ENCODE measurements around the gene ITIH3.

Gene ITIH3

DNA sequence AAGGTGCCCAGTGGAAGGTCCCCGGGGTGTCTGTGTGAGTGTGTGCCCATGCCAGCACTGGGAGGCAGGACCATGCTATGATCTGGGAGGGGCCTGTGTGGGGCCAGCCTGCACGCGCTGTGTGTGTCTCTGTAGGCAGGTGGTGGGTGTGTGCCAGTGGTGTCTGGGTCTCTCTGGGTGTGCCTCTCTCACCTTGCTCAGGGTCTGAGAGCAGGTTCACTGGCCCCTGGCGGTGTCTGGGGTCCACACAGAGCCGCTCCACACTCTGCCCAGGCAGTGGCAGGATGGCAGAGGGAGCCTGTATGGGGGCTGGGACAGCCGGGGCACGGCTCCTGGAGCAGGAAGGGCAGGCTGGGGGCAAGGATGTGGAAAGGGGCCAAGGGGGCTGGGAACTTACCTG is 23.3 kb downstream of the ITIH3 start:
- no peaks in the 10 kb centered on the region for H3K9me3 ChIP-seq (ENCODE audit: control insufficient read depth, insufficient read depth, low read length)
- H3K36me3 ChIP-seq (ENCODE audit: control insufficient read depth, low read length) = no peaks in the 10 kb centered on the region
- no peaks in the 10 kb centered on the region; the same call in 1 of the 2 replicates for H4K20me1 ChIP-seq (ENCODE audit: control insufficient read depth, insufficient read depth, low read depth, low read length)
- no peaks in the 10 kb centered on the region for H3F3A ChIP-seq (ENCODE audit: control insufficient read depth, insufficient read depth)
- no peak overlapping the region for H3K4me2 ChIP-seq (ENCODE audit: low read length)
- no peak overlapping the region for H3K4me3 ChIP-seq (ENCODE audit: low read length)
- H3K9me2 ChIP-seq (replicated peaks; ENCODE audit: control insufficient read depth, low read length) = no peaks in the 10 kb centered on the region
- no peak for TF ChIP-seq EZH2phosphoT487 (IDR thresholded peaks at IDR 0.05; ENCODE audit: borderline replicate concordance, low read length)
- TF ChIP-seq, protein P1, sequence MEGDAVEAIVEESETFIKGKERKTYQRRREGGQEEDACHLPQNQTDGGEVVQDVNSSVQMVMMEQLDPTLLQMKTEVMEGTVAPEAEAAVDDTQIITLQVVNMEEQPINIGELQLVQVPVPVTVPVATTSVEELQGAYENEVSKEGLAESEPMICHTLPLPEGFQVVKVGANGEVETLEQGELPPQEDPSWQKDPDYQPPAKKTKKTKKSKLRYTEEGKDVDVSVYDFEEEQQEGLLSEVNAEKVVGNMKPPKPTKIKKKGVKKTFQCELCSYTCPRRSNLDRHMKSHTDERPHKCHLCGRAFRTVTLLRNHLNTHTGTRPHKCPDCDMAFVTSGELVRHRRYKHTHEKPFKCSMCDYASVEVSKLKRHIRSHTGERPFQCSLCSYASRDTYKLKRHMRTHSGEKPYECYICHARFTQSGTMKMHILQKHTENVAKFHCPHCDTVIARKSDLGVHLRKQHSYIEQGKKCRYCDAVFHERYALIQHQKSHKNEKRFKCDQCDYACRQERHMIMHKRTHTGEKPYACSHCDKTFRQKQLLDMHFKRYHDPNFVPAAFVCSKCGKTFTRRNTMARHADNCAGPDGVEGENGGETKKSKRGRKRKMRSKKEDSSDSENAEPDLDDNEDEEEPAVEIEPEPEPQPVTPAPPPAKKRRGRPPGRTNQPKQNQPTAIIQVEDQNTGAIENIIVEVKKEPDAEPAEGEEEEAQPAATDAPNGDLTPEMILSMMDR (IDR thresholded peaks at IDR 0.05; ENCODE audit: low read depth, low read length, poor library complexity, severe bottlenecking) = no peak
- no peak overlapping the region for H3K27ac ChIP-seq (ENCODE audit: low read depth, low read length)
- no peaks in the 10 kb centered on the region for H3K79me2 ChIP-seq (ENCODE audit: control insufficient read depth, low read length)
- H3K27me3 ChIP-seq (ENCODE audit: control insufficient read depth, low read length) = no peaks in the 10 kb centered on the region
- H3K4me1 ChIP-seq (ENCODE audit: control insufficient read depth, low read length) = no peaks in the 10 kb centered on the region

DNA sequence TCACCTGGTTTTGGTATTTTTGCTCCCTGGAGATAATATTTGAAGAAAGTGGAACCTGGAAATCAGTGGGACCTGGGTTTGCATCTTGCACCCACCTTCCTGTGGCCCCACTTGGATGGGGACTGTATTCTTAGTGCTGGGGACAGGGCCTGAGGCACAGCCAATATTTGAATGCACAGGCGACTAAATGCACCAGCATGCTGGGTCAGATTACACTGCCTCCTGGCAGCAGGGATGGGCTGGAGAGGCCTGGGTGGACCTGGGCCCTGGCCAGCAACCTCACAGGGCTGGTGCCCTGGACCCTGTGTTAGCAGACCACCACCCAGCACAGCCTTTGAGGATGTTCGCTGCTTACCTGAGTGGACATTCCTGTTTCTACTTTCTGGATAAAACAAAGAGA is 25.3 kb downstream of the ITIH3 start:
- H3F3A ChIP-seq (ENCODE audit: control insufficient read depth, insufficient read depth) = no peaks in the 10 kb centered on the region
- no peaks in the 10 kb centered on the region for H3K79me2 ChIP-seq (ENCODE audit: control insufficient read depth, low read length)
- no peak for TF ChIP-seq EZH2phosphoT487 (IDR thresholded peaks at IDR 0.05; ENCODE audit: borderline replicate concordance, low read length)
- TF ChIP-seq, protein P1 (IDR thresholded peaks at IDR 0.05; ENCODE audit: low read depth, low read length, poor library complexity, severe bottlenecking) = no peak
- H3K9me3 ChIP-seq (ENCODE audit: control insufficient read depth, insufficient read depth, low read length) = no peaks in the 10 kb centered on the region
- no peaks in the 10 kb centered on the region for H3K4me1 ChIP-seq (ENCODE audit: control insufficient read depth, low read length)
- H3K27ac ChIP-seq (ENCODE audit: low read depth, low read length) = no peak overlapping the region
- H4K20me1 ChIP-seq (ENCODE audit: control insufficient read depth, insufficient read depth, low read depth, low read length) = no peaks in the 10 kb centered on the region; the same call in 1 of the 2 replicates
- no peak overlapping the region for H3K4me3 ChIP-seq (ENCODE audit: low read length)
- no peaks in the 10 kb centered on the region for H3K9me2 ChIP-seq (replicated peaks; ENCODE audit: control insufficient read depth, low read length)
- H3K36me3 ChIP-seq (ENCODE audit: control insufficient read depth, low read length) = no peaks in the 10 kb centered on the region
- H3K4me2 ChIP-seq (ENCODE audit: low read length) = no peak overlapping the region
- no peaks in the 10 kb centered on the region for H3K27me3 ChIP-seq (ENCODE audit: control insufficient read depth, low read length)

- no peak overlapping the region for H3K27ac ChIP-seq (ENCODE audit: low read depth, low read length)
- H3K36me3 ChIP-seq (ENCODE audit: control insufficient read depth, low read length) = no peaks in the 10 kb centered on the region
- H3K4me1 ChIP-seq (ENCODE audit: control insufficient read depth, low read length) = no peaks in the 10 kb centered on the region
- no peaks in the 10 kb centered on the region for H3K9me2 ChIP-seq (replicated peaks; ENCODE audit: control insufficient read depth, low read length)
- no peak overlapping the region for H3K4me2 ChIP-seq (ENCODE audit: low read length)
- no peaks in the 10 kb centered on the region; the same call in 1 of the 2 replicates for H4K20me1 ChIP-seq (ENCODE audit: control insufficient read depth, insufficient read depth, low read depth, low read length)
- H3K4me3 ChIP-seq (ENCODE audit: low read length) = no peak overlapping the region
- H3K79me2 ChIP-seq (ENCODE audit: control insufficient read depth, low read length) = no peaks in the 10 kb centered on the region
- no peaks in the 10 kb centered on the region for H3K9me3 ChIP-seq (ENCODE audit: control insufficient read depth, insufficient read depth, low read length)
- H3K27me3 ChIP-seq (ENCODE audit: control insufficient read depth, low read length) = no peaks in the 10 kb centered on the region
- TF ChIP-seq EZH2phosphoT487 (IDR thresholded peaks at IDR 0.05; ENCODE audit: borderline replicate concordance, low read length) = no peak
- TF ChIP-seq, protein P1 (IDR thresholded peaks at IDR 0.05; ENCODE audit: low read depth, low read length, poor library complexity, severe bottlenecking) = peak; percentile 87
- H3F3A ChIP-seq (ENCODE audit: control insufficient read depth, insufficient read depth) = no peaks in the 10 kb centered on the region
Measured at GRCh38 chr3:52820736-52821135, 26.1 kb downstream of the ITIH3 start.

All from DOHH2 (cell line).